ENCODE data around the gene TNFSF8. TPM values are rescaled to one million over a fixed set of nuclear protein-coding genes. Genes with fewer than 3 reads are reported as not detected.

TNFSF8 gene
- total RNA-seq, 1 experiment from 2014 or later = not detected

GRCh38 chr9:114923918-114924317 lies 6.5 kb downstream of the TNFSF8 start:
- H3K9me2 ChIP-seq (ENCODE audit: insufficient read depth) = no peaks in the 10 kb centered on the region; the same call in 1 of the 2 replicates
- no peak overlapping the region for H3K4me3 ChIP-seq
- no peaks in the 10 kb centered on the region; the same call in 1 of the 2 replicates for H4K20me1 ChIP-seq (ENCODE audit: insufficient read depth)
- DNase-seq = no peak
- H2AFZ ChIP-seq = no peak overlapping the region
- no peaks in the 10 kb centered on the region for H3F3A ChIP-seq (ENCODE audit: insufficient read depth, low read depth)
- ChIA-PET CTCF (interaction anchor here (0.7 kb wide), 1 partner anchor 561 kb away, joined by 5 read pairs; no protein-coding TSS in a partner anchor), POLR2A (ENCODE audit: unreplicated experiment) (no interaction called here)
- intact Hi-C loops (cut with micrococcal nuclease; ENCODE audit: unreplicated experiment) = loop anchor here (5.0 kb wide), 1 partner anchor 68 kb away; no protein-coding TSS in a partner anchor
- H3K36me3 ChIP-seq (ENCODE audit: low read depth) = no peaks in the 10 kb centered on the region
- no peaks in the 10 kb centered on the region for H3K9me3 ChIP-seq (ENCODE audit: insufficient read depth, low read depth)
- TF ChIP-seq EZH2 (IDR thresholded peaks at IDR 0.05; ENCODE audit: low read depth) = no peak
- TF ChIP-seq CTCF (conservative IDR thresholded peaks at IDR 0.05) = no peak
- H3K27me3 ChIP-seq (ENCODE audit: insufficient read depth, low read depth) = peaks cover 25% of the 10 kb centered on the region
- H3K79me2 ChIP-seq (ENCODE audit: low read depth) = no peaks in the 10 kb centered on the region
- H3K4me1 ChIP-seq (replicated peaks; ENCODE audit: insufficient read depth) = no peaks in the 10 kb centered on the region
- BruUV-seq (replicated peaks) = no TSS peak
- no peak overlapping the region for H3K4me2 ChIP-seq
- no peak overlapping the region for H3K27ac ChIP-seq

- ChIA-PET POLR2A (ENCODE audit: unreplicated experiment) (no interaction called here), CTCF (no interaction called here)
- H3K4me3 ChIP-seq = no peak overlapping the region
- H3F3A ChIP-seq (ENCODE audit: insufficient read depth, low read depth) = no peaks in the 10 kb centered on the region
- peaks cover 36% of the 10 kb centered on the region for H3K27me3 ChIP-seq (ENCODE audit: insufficient read depth, low read depth)
- TF ChIP-seq CTCF (conservative IDR thresholded peaks at IDR 0.05) (no peak), EZH2 (IDR thresholded peaks at IDR 0.05; ENCODE audit: low read depth) (no peak)
- no peaks in the 10 kb centered on the region for H3K9me2 ChIP-seq (ENCODE audit: insufficient read depth)
- intact Hi-C loops (cut with micrococcal nuclease; ENCODE audit: unreplicated experiment) = loop anchor here (5.0 kb wide), 1 partner anchor 71 kb away; no protein-coding TSS in a partner anchor
- H4K20me1 ChIP-seq (ENCODE audit: insufficient read depth) = no peaks in the 10 kb centered on the region
- no peak overlapping the region for H2AFZ ChIP-seq
- H3K4me2 ChIP-seq = no peak overlapping the region
- H3K27ac ChIP-seq = no peak overlapping the region
- no peak for DNase-seq
- no peaks in the 10 kb centered on the region for H3K4me1 ChIP-seq (replicated peaks; ENCODE audit: insufficient read depth)
- no TSS peak for BruUV-seq (replicated peaks)
- H3K9me3 ChIP-seq (ENCODE audit: insufficient read depth, low read depth) = no peaks in the 10 kb centered on the region
- no peaks in the 10 kb centered on the region for H3K36me3 ChIP-seq (ENCODE audit: low read depth)
- H3K79me2 ChIP-seq (ENCODE audit: low read depth) = no peaks in the 10 kb centered on the region
Observed at GRCh38 chr9:114921171-114921570, 9.2 kb downstream of the TNFSF8 start.

GRCh38 chr9:114919611-114920010 lies 10.8 kb downstream of the TNFSF8 start:
- intact Hi-C loops (cut with micrococcal nuclease; ENCODE audit: unreplicated experiment) = loop anchor here (5.0 kb wide), 1 partner anchor 73 kb away; no protein-coding TSS in a partner anchor
- CTCF ChIA-PET = no interaction called here
- no peaks in the 10 kb centered on the region for H4K20me1 ChIP-seq (ENCODE audit: insufficient read depth)

More at GRCh38 chr9:114919611-114920010, 10.8 kb downstream of the TNFSF8 start:
- no peak overlapping the region for H3K27ac ChIP-seq
- peaks cover 38% of the 10 kb centered on the region for H3K27me3 ChIP-seq (ENCODE audit: insufficient read depth, low read depth)
- no peak overlapping the region for H3K4me2 ChIP-seq
- H3K4me1 ChIP-seq (replicated peaks; ENCODE audit: insufficient read depth) = no peaks in the 10 kb centered on the region
- no peaks in the 10 kb centered on the region for H3F3A ChIP-seq (ENCODE audit: insufficient read depth, low read depth)
- no peak for DNase-seq
- no peaks in the 10 kb centered on the region for H3K9me2 ChIP-seq (ENCODE audit: insufficient read depth)
- no peak overlapping the region for H3K4me3 ChIP-seq
- no peaks in the 10 kb centered on the region for H3K9me3 ChIP-seq (ENCODE audit: insufficient read depth, low read depth)
- H3K79me2 ChIP-seq (ENCODE audit: low read depth) = no peaks in the 10 kb centered on the region
- no peaks in the 10 kb centered on the region for H3K36me3 ChIP-seq (ENCODE audit: low read depth)
- BruUV-seq (replicated peaks) = no TSS peak
- H2AFZ ChIP-seq = no peak overlapping the region
- TF ChIP-seq EZH2 (IDR thresholded peaks at IDR 0.05; ENCODE audit: low read depth) (no peak), CTCF (conservative IDR thresholded peaks at IDR 0.05) (no peak)
- POLR2A ChIA-PET (ENCODE audit: unreplicated experiment) = no interaction called here

Data from PC-9 (cell line).